ENCODE measurements around the gene ZDHHC11B. TPM values are rescaled to one million over a fixed set of nuclear protein-coding genes. Genes with fewer than 3 reads are reported as not detected.

Gene ZDHHC11B
- total and polyA plus RNA-seq, 2 donors, result 0.71 to 2.2 TPM

GRCh38 chr5:668283-668995 is 116.1 kb downstream of the ZDHHC11B start:
- no peak for DNase-seq (ENCODE audit: low read depth in 6 of 9, low spot score in 9 of 9)
- WGBS, result 88% methylated on average over 44 of the region's 44 CpGs
- H3K27ac ChIP-seq (ENCODE audit: low read depth in 1 of 2, low read length in 1 of 2), result no peak overlapping the region

GRCh38 chr5:666816-667498 is 117.6 kb downstream of the ZDHHC11B start:
- DNase-seq (ENCODE audit: low read depth in 6 of 9, low spot score in 9 of 9), result no peak
- Histone ChIP-seq H3K4me1 (ENCODE audit: control insufficient read depth in 2 of 2, insufficient read depth in 2 of 2, low read length in 2 of 2) (peaks cover 0 to 6% of the 10 kb centered on the region in 2 donors), H3K27me3 (ENCODE audit: control insufficient read depth in 2 of 2, insufficient read depth in 1 of 2, low read length in 1 of 2) (peaks cover 0 to 5% of the 10 kb centered on the region in 2 donors), H3K36me3 (ENCODE audit: control insufficient read depth in 2 of 2, insufficient read depth in 2 of 2, low read length in 1 of 2) (peaks cover 1 to 27% of the 10 kb centered on the region in 2 donors), H3K9me3 (ENCODE audit: control insufficient read depth in 2 of 2, insufficient read depth in 1 of 2, low read length in 1 of 2) (peaks cover 0 to 9% of the 10 kb centered on the region in 2 donors), H3K4me3 (ENCODE audit: low read length in 2 of 2) (no peak overlapping the region), H3K27ac (ENCODE audit: low read depth in 1 of 2, low read length in 1 of 2) (no peak overlapping the region)
- 97% methylated on average over 13 of the region's 13 CpGs for WGBS

More at GRCh38 chr5:668283-668995, 116.1 kb downstream of the ZDHHC11B start:
- Histone ChIP-seq H3K4me1 (ENCODE audit: control insufficient read depth in 2 of 2, insufficient read depth in 2 of 2, low read length in 2 of 2) (peaks cover 0 to 17% of the 10 kb centered on the region in 2 donors), H3K27me3 (ENCODE audit: control insufficient read depth in 2 of 2, insufficient read depth in 1 of 2, low read length in 1 of 2) (peaks cover 0 to 20% of the 10 kb centered on the region in 2 donors), H3K4me3 (ENCODE audit: low read length in 2 of 2) (no peak overlapping the region), H3K36me3 (ENCODE audit: control insufficient read depth in 2 of 2, insufficient read depth in 2 of 2, low read length in 1 of 2) (peaks cover 0 to 20% of the 10 kb centered on the region in 2 donors), H3K9me3 (ENCODE audit: control insufficient read depth in 2 of 2, insufficient read depth in 1 of 2, low read length in 1 of 2) (no peaks in the 10 kb centered on the region)

- no peaks in the 10 kb centered on the region for H3K27me3 ChIP-seq (ENCODE audit: control insufficient read depth in 2 of 2, insufficient read depth in 1 of 2, low read length in 1 of 2)
- DNase-seq (ENCODE audit: low read depth in 6 of 9, low spot score in 9 of 9), result no peak
- WGBS, result 98% methylated on average over 40 of the region's 40 CpGs
- H3K36me3 ChIP-seq (ENCODE audit: control insufficient read depth in 2 of 2, insufficient read depth in 2 of 2, low read length in 1 of 2), result peaks cover 5 to 27% of the 10 kb centered on the region in 2 donors
- H3K4me3 ChIP-seq (ENCODE audit: low read length in 2 of 2), result no peak overlapping the region
- H3K27ac ChIP-seq (ENCODE audit: low read depth in 1 of 2, low read length in 1 of 2), result no peak overlapping the region
- no peaks in the 10 kb centered on the region for H3K4me1 ChIP-seq (ENCODE audit: control insufficient read depth in 2 of 2, insufficient read depth in 2 of 2, low read length in 2 of 2)
- peaks cover 0 to 11% of the 10 kb centered on the region in 2 donors for H3K9me3 ChIP-seq (ENCODE audit: control insufficient read depth in 2 of 2, insufficient read depth in 1 of 2, low read length in 1 of 2)
These were observed 118.4 kb downstream of the ZDHHC11B start for GRCh38 chr5:665956-666711.

GRCh38 chr5:665541-665955 is 119.0 kb downstream of the ZDHHC11B start:
- Histone ChIP-seq H3K9me3 (ENCODE audit: control insufficient read depth in 2 of 2, insufficient read depth in 1 of 2, low read length in 1 of 2) (peaks cover 0 to 11% of the 10 kb centered on the region in 2 donors), H3K27ac (ENCODE audit: low read depth in 1 of 2, low read length in 1 of 2) (no peak overlapping the region), H3K36me3 (ENCODE audit: control insufficient read depth in 2 of 2, insufficient read depth in 2 of 2, low read length in 1 of 2) (peaks cover 5 to 29% of the 10 kb centered on the region in 2 donors), H3K27me3 (ENCODE audit: control insufficient read depth in 2 of 2, insufficient read depth in 1 of 2, low read length in 1 of 2) (no peaks in the 10 kb centered on the region), H3K4me3 (ENCODE audit: low read length in 2 of 2) (no peak overlapping the region), H3K4me1 (ENCODE audit: control insufficient read depth in 2 of 2, insufficient read depth in 2 of 2, low read length in 2 of 2) (no peaks in the 10 kb centered on the region)
- 90% methylated on average over 8 of the region's 8 CpGs for WGBS
- DNase-seq (ENCODE audit: low read depth in 6 of 9, low spot score in 9 of 9), result no peak

- Histone ChIP-seq H3K4me3 (ENCODE audit: low read length in 2 of 2) (no peak overlapping the region), H3K27ac (ENCODE audit: low read depth in 1 of 2, low read length in 1 of 2) (no peak overlapping the region), H3K27me3 (ENCODE audit: control insufficient read depth in 2 of 2, insufficient read depth in 1 of 2, low read length in 1 of 2) (no peaks in the 10 kb centered on the region), H3K4me1 (ENCODE audit: control insufficient read depth in 2 of 2, insufficient read depth in 2 of 2, low read length in 2 of 2) (no peaks in the 10 kb centered on the region), H3K36me3 (ENCODE audit: control insufficient read depth in 2 of 2, insufficient read depth in 2 of 2, low read length in 1 of 2) (peaks cover 5 to 33% of the 10 kb centered on the region in 2 donors), H3K9me3 (ENCODE audit: control insufficient read depth in 2 of 2, insufficient read depth in 1 of 2, low read length in 1 of 2) (peaks cover 0 to 11% of the 10 kb centered on the region in 2 donors)
- DNase-seq (ENCODE audit: low read depth in 6 of 9, low spot score in 9 of 9), result no peak
- 98% methylated on average over 20 of the region's 20 CpGs for WGBS
These were observed 119.6 kb downstream of the ZDHHC11B start for GRCh38 chr5:664994-665360.

- H3K36me3 ChIP-seq (ENCODE audit: control insufficient read depth in 2 of 2, insufficient read depth in 2 of 2, low read length in 1 of 2), result peaks cover 10 to 38% of the 10 kb centered on the region in 2 donors
- H3K9me3 ChIP-seq (ENCODE audit: control insufficient read depth in 2 of 2, insufficient read depth in 1 of 2, low read length in 1 of 2), result peaks cover 0 to 16% of the 10 kb centered on the region in 2 donors
- H3K4me3 ChIP-seq (ENCODE audit: low read length in 2 of 2), result no peak overlapping the region
- H3K27ac ChIP-seq (ENCODE audit: low read depth in 1 of 2, low read length in 1 of 2), result no peak overlapping the region
- WGBS, result 97% methylated on average over 24 of the region's 24 CpGs
- H3K27me3 ChIP-seq (ENCODE audit: control insufficient read depth in 2 of 2, insufficient read depth in 1 of 2, low read length in 1 of 2), result no peaks in the 10 kb centered on the region
- no peak for DNase-seq (ENCODE audit: low read depth in 6 of 9, low spot score in 9 of 9)
- H3K4me1 ChIP-seq (ENCODE audit: control insufficient read depth in 2 of 2, insufficient read depth in 2 of 2, low read length in 2 of 2), result no peaks in the 10 kb centered on the region
These were observed 120.1 kb downstream of the ZDHHC11B start for GRCh38 chr5:664343-664993.

GRCh38 chr5:663436-664342 is 120.8 kb downstream of the ZDHHC11B start:
- Histone ChIP-seq H3K9me3 (ENCODE audit: control insufficient read depth in 2 of 2, insufficient read depth in 1 of 2, low read length in 1 of 2) (peaks cover 0 to 17% of the 10 kb centered on the region in 2 donors), H3K27me3 (ENCODE audit: control insufficient read depth in 2 of 2, insufficient read depth in 1 of 2, low read length in 1 of 2) (no peaks in the 10 kb centered on the region), H3K4me3 (ENCODE audit: low read length in 2 of 2) (no peak overlapping the region), H3K36me3 (ENCODE audit: control insufficient read depth in 2 of 2, insufficient read depth in 2 of 2, low read length in 1 of 2) (peaks cover 13 to 38% of the 10 kb centered on the region in 2 donors), H3K4me1 (ENCODE audit: control insufficient read depth in 2 of 2, insufficient read depth in 2 of 2, low read length in 2 of 2) (no peaks in the 10 kb centered on the region), H3K27ac (ENCODE audit: low read depth in 1 of 2, low read length in 1 of 2) (no peak overlapping the region)
- 98% methylated on average over 38 of the region's 38 CpGs for WGBS
- no peak for DNase-seq (ENCODE audit: low read depth in 6 of 9, low spot score in 9 of 9)

GRCh38 chr5:662751-663435 is 121.6 kb downstream of the ZDHHC11B start:
- WGBS, result 99% methylated on average over 56 of the region's 56 CpGs
- peaks cover 0 to 17% of the 10 kb centered on the region in 2 donors for H3K9me3 ChIP-seq (ENCODE audit: control insufficient read depth in 2 of 2, insufficient read depth in 1 of 2, low read length in 1 of 2)
- peaks cover 17 to 41% of the 10 kb centered on the region in 2 donors for H3K36me3 ChIP-seq (ENCODE audit: control insufficient read depth in 2 of 2, insufficient read depth in 2 of 2, low read length in 1 of 2)
- no peak overlapping the region for H3K4me3 ChIP-seq (ENCODE audit: low read length in 2 of 2)
- H3K27me3 ChIP-seq (ENCODE audit: control insufficient read depth in 2 of 2, insufficient read depth in 1 of 2, low read length in 1 of 2), result no peaks in the 10 kb centered on the region
- no peak overlapping the region for H3K27ac ChIP-seq (ENCODE audit: low read depth in 1 of 2, low read length in 1 of 2)
- DNase-seq (ENCODE audit: low read depth in 6 of 9, low spot score in 9 of 9), result no peak
- no peaks in the 10 kb centered on the region for H3K4me1 ChIP-seq (ENCODE audit: control insufficient read depth in 2 of 2, insufficient read depth in 2 of 2, low read length in 2 of 2)
